NB4 (cell line): ENCODE results near the gene SYNC.

Source experiments
- DNase-seq: peaks from one replicate; pipeline ENCODE4 v3.0.0; 2010; ENCODE audit warnings: low read depth
- H3K4me3 ChIP-seq: one replicate; pipeline ENCODE4 v1.5.1; 2011; ENCODE audit warnings: mild to moderate bottlenecking, low read depth, low read length, moderate library complexity
- CTCF ChIP-seq: IDR thresholded peaks from one replicate; pipeline ENCODE4 v1.5.1; 2012; ENCODE audit warnings: low read depth, low read length
- MAX ChIP-seq: IDR thresholded peaks from 2 replicates; pipeline ENCODE4 v1.6.1; 2011; ENCODE audit warnings: low read depth, low read length
- MYC ChIP-seq: IDR thresholded peaks from 2 replicates; pipeline ENCODE4 v1.6.1; 2011; ENCODE audit warnings: low read depth, low read length
- POLR2A ChIP-seq: IDR thresholded peaks from 2 replicates; pipeline ENCODE4 v1.6.1; 2011; ENCODE audit warnings: mild to moderate bottlenecking; ENCODE audit not compliant: insufficient read length; ENCODE audit errors: extremely low read depth

The SYNC gene

GRCh38 chr1:32702599-32703478 is at the start of gene SYNC:
Gene SYNC, minus strand, starts transcription at chr1:32702770. Its CDS starts 110 bp downstream, at chr1:32702660.
- TF ChIP-seq POLR2A, result no peak
- no peak for TF ChIP-seq MAX
- no peak for TF ChIP-seq CTCF
- no peak for TF ChIP-seq MYC
- H3K4me3 ChIP-seq, result no peak within 1 kb of the TSS
- DNase-seq, result no peak

- no peak for TF ChIP-seq POLR2A
- TF ChIP-seq CTCF, result no peak
- TF ChIP-seq MYC, result no peak
- TF ChIP-seq MAX, result no peak
- no peak for DNase-seq
- no peak overlapping the region for H3K4me3 ChIP-seq
These were observed 47.2 kb upstream of the SYNC start for GRCh38 chr1:32749771-32750170.

- no peak overlapping the region for H3K4me3 ChIP-seq
- TF ChIP-seq CTCF, result no peak
- no peak for TF ChIP-seq MYC
- TF ChIP-seq MAX, result no peak
- TF ChIP-seq POLR2A, result no peak
- no peak for DNase-seq
These were observed 46.8 kb upstream of the SYNC start for GRCh38 chr1:32749332-32749731.

- H3K4me3 ChIP-seq, result no peak overlapping the region
- DNase-seq, result no peak
- TF ChIP-seq POLR2A (no peak), CTCF (no peak), MYC (no peak), MAX (no peak)
These were observed 46.4 kb upstream of the SYNC start for GRCh38 chr1:32748926-32749325.

GRCh38 chr1:32748348-32748747 is 45.8 kb upstream of the SYNC start:
- H3K4me3 ChIP-seq, result no peak overlapping the region
- TF ChIP-seq MYC, result no peak
- TF ChIP-seq POLR2A, result no peak
- TF ChIP-seq MAX, result no peak
- no peak for TF ChIP-seq CTCF
- DNase-seq, result no peak
